Type B pancreatic cell (in vitro differentiated cells): ENCODE data around the gene SEPTIN1. TPM values are rescaled to one million over a fixed set of nuclear protein-coding genes. Genes with fewer than 3 reads are reported as not detected.

ENCODE experiments used
- DNase-seq: peaks from one replicate; pipeline ENCODE4 v3.0.0; 2021; ENCODE audit warnings: mixed read lengths; ENCODE audit not compliant: unreplicated experiment; ENCODE audit errors: extremely low spot score
- H3K27ac Mint-ChIP-seq: 2 replicates; pipeline ENCODE4 v1.8.0; 2021; ENCODE audit warnings: mild to moderate bottlenecking, mixed read lengths
- H3K27me3 Mint-ChIP-seq: 2 replicates; pipeline ENCODE4 v1.8.0; 2021; ENCODE audit warnings: mixed read lengths
- H3K36me3 Mint-ChIP-seq: 2 replicates; pipeline ENCODE4 v1.8.0; 2021; ENCODE audit warnings: mixed read lengths
- H3K4me1 Mint-ChIP-seq: one replicate; pipeline ENCODE4 v1.8.0; 2021; ENCODE audit warnings: mixed read lengths; ENCODE audit not compliant: unreplicated experiment
- H3K4me3 Mint-ChIP-seq: 2 replicates; pipeline ENCODE4 v1.8.0; 2021; ENCODE audit warnings: mild to moderate bottlenecking, mixed read lengths
- H3K9me3 Mint-ChIP-seq: 2 replicates; pipeline ENCODE4 v1.8.0; 2021; ENCODE audit warnings: mixed read lengths
- CTCF ChIP-seq: fragments of 200-600 bp; sonication (generic); conservative IDR thresholded peaks from 2 replicates; pipeline ENCODE4 v1.5.0; 2021; ENCODE audit warnings: antibody characterized with exemption, mild to moderate bottlenecking
- total RNA-seq: library from RNA; stranded (reverse); gene quantifications from 2 replicates; pipeline ENCODE4 v1.2.1, GENCODE V29; 2021; ENCODE audit warnings: low replicate concordance

Gene SEPTIN1
- total RNA-seq, 1 donor from 2014 or later = 2.3 TPM

DNA sequence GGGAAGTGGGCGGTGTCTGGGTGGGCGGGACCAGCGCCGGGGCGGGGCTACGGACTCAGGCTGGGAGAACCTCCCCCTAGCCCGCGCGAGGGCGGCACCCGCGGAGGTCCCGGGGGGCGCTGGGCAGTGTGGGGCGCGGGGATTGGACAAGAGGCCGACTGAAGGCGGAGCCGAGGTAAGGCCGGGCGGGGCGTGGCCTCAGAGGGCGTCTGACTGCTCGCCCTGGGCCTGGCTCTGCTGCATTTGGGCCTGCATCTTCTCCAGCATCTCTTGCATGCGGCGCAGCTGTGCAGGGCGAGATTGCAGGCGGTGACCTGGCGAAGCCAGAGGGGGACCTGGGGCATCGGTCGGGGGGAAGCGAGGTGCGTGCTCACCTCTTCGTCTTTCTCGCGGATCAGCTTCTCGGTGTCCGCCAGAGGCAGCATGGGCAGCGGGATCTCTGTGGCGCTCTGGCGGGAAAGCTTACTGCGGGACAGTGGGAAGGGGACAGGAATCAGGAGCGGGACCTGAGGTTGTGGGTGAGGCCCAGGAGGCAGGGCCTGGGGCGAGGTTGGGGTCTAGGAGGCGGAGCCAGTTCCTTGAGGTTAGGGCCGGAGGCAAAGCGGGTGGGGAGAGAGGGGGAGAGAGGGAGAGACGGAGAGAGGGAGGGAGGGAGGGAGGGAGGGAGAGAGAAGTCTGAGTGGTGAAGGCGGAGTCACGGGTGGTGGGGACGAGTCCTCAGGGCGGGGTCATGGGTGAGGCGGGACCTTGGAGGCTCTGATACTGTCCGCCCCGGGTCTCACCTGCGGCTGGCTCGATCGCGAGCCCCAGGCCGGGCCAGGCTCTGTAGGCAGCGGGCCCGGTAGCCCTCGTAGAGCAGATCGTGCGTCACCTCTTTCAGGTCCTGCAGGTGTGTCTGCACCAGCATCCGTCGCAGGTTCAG, 3.9 kb downstream of the SEPTIN1 start:
- peaks cover 17% of the 10 kb centered on the region for H3K4me1 Mint-ChIP-seq
- no peaks in the 10 kb centered on the region for H3K9me3 Mint-ChIP-seq
- no peaks in the 10 kb centered on the region for H3K27me3 Mint-ChIP-seq
- TF ChIP-seq CTCF = peak; percentile 27
- H3K36me3 Mint-ChIP-seq = peaks cover 3% of the 10 kb centered on the region
- H3K4me3 Mint-ChIP-seq = peak overlapping the region; percentile 98
- peak overlapping the region; percentile 100 for H3K27ac Mint-ChIP-seq
- peak; percentile 100 for DNase-seq

GRCh38 chr16:30377812-30378235, 4.5 kb downstream of the SEPTIN1 start:
- peak overlapping the region; percentile 98 for H3K4me3 Mint-ChIP-seq
- H3K36me3 Mint-ChIP-seq = peaks cover 3% of the 10 kb centered on the region
- peaks cover 17% of the 10 kb centered on the region for H3K4me1 Mint-ChIP-seq
- H3K27ac Mint-ChIP-seq = peak overlapping the region; percentile 100
- no peak for TF ChIP-seq CTCF
- H3K27me3 Mint-ChIP-seq = no peaks in the 10 kb centered on the region
- H3K9me3 Mint-ChIP-seq = no peaks in the 10 kb centered on the region
- peak; percentile 91 for DNase-seq

DNA sequence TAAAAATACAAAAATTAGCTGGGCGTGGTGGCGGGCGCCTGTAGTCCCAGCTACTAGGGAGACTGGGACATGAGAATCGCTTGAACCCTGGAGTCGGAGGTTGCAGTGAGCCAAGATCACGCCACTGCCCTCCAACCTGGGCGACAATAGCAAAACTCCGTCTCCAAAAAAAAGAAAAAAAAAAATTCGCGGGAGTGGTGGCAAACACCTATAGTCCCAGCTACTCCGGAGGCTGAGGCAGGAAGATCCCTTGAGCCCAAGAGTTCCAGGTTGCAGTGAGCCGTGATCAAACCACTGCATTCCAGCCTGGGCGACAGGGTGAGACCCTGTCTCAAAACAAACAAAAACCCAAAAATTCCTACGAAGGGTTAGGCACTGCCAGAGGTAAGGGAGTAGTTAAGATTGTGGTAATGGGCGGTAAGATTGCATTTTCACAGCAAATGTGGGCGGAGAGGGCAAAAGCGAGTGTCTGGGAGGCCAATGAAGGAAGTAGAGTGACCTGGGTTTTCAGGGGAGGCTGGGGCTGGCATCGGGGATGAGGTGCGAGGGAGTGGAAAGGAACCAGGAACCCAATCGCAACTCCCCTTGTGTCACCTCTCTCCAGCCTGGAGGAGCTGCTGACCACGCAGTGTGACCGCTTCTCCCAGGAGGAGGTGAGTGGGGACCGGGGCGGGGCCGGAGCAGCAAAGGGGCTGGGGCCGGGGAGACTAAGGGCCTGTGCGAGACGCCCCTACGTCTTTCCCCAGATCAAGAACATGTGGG, 5.1 kb downstream of the SEPTIN1 start:
- H3K27ac Mint-ChIP-seq = peak overlapping the region; percentile 100
- H3K4me3 Mint-ChIP-seq = peak overlapping the region; percentile 98
- peaks cover 3% of the 10 kb centered on the region for H3K36me3 Mint-ChIP-seq
- H3K9me3 Mint-ChIP-seq = no peaks in the 10 kb centered on the region
- no peaks in the 10 kb centered on the region for H3K27me3 Mint-ChIP-seq
- DNase-seq = no peak
- TF ChIP-seq CTCF = no peak
- H3K4me1 Mint-ChIP-seq = peaks cover 17% of the 10 kb centered on the region

GRCh38 chr16:30376461-30376902, 5.9 kb downstream of the SEPTIN1 start:
- TF ChIP-seq CTCF = no peak
- Mint-ChIP-seq H3K27me3 (no peaks in the 10 kb centered on the region), H3K36me3 (peaks cover 3% of the 10 kb centered on the region), H3K4me1 (peaks cover 23% of the 10 kb centered on the region), H3K9me3 (no peaks in the 10 kb centered on the region), H3K27ac (peak overlapping the region; percentile 100), H3K4me3 (no peak overlapping the region)
- DNase-seq = no peak

DNA sequence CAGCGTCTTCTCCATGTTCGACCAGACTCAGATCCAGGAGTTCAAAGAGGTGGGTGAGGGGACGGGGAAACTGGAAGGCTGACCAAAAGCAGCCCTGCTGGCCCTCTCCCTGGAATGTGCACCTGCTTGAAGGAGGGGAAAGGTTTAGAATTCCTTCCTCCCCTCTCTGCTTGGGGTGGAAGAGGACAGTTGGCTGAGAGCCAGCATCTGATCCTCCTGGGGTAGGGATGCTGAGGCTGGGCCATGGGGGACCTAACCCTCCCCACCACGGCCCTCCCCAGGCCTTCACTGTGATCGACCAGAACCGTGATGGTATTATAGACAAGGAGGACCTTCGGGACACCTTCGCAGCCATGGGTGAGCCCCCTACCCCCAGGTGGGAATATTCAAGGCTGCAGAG, 6.5 kb downstream of the SEPTIN1 start:
- H3K27ac Mint-ChIP-seq = peak overlapping the region; percentile 72
- peaks cover 3% of the 10 kb centered on the region for H3K36me3 Mint-ChIP-seq
- H3K27me3 Mint-ChIP-seq = no peaks in the 10 kb centered on the region
- peaks cover 28% of the 10 kb centered on the region for H3K4me1 Mint-ChIP-seq
- no peak for TF ChIP-seq CTCF
- no peak for DNase-seq
- no peaks in the 10 kb centered on the region for H3K9me3 Mint-ChIP-seq
- H3K4me3 Mint-ChIP-seq = no peak overlapping the region
